Fibroblast of peridontal ligament (primary cell): ENCODE data around the gene DGKD.
A peak's percentile ranks its signal among the peaks of the same experiment; 100 is the strongest.
"Not testable (repeated sequence)": the region's sequence is repeated elsewhere in the genome, so short reads cannot be mapped to it uniquely, and the experiment has no call there.

ENCODE experiments used
- DNase-seq: peaks from one replicate; pipeline ENCODE4 v3.0.0-alpha.2; 2010; ENCODE audit errors: extremely low read depth

Gene DGKD, protein sequence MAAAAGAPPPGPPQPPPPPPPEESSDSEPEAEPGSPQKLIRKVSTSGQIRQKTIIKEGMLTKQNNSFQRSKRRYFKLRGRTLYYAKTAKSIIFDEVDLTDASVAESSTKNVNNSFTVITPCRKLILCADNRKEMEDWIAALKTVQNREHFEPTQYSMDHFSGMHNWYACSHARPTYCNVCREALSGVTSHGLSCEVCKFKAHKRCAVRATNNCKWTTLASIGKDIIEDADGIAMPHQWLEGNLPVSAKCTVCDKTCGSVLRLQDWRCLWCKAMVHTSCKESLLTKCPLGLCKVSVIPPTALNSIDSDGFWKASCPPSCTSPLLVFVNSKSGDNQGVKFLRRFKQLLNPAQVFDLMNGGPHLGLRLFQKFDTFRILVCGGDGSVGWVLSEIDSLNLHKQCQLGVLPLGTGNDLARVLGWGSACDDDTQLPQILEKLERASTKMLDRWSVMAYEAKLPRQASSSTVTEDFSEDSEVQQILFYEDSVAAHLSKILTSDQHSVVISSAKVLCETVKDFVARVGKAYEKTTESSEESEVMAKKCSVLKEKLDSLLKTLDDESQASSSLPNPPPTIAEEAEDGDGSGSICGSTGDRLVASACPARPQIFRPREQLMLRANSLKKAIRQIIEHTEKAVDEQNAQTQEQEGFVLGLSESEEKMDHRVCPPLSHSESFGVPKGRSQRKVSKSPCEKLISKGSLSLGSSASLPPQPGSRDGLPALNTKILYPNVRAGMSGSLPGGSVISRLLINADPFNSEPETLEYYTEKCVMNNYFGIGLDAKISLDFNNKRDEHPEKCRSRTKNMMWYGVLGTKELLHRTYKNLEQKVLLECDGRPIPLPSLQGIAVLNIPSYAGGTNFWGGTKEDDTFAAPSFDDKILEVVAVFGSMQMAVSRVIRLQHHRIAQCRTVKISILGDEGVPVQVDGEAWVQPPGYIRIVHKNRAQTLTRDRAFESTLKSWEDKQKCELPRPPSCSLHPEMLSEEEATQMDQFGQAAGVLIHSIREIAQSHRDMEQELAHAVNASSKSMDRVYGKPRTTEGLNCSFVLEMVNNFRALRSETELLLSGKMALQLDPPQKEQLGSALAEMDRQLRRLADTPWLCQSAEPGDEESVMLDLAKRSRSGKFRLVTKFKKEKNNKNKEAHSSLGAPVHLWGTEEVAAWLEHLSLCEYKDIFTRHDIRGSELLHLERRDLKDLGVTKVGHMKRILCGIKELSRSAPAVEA

GRCh38 chr2:233353769-233354499 lies at the start of gene DGKD:
DGKD (plus strand) TSS chr2:233354494; CDS start chr2:233354519, 25 bp downstream.
- DNase-seq = peak; percentile 41

- no peak for DNase-seq
Observed at GRCh38 chr2:233307565-233307964, 46.7 kb upstream of the DGKD start, which contains the start of gene SAG. SAG (plus strand) TSS chr2:233307816; CDS start chr2:233309190, 1,374 bp downstream.

DNA sequence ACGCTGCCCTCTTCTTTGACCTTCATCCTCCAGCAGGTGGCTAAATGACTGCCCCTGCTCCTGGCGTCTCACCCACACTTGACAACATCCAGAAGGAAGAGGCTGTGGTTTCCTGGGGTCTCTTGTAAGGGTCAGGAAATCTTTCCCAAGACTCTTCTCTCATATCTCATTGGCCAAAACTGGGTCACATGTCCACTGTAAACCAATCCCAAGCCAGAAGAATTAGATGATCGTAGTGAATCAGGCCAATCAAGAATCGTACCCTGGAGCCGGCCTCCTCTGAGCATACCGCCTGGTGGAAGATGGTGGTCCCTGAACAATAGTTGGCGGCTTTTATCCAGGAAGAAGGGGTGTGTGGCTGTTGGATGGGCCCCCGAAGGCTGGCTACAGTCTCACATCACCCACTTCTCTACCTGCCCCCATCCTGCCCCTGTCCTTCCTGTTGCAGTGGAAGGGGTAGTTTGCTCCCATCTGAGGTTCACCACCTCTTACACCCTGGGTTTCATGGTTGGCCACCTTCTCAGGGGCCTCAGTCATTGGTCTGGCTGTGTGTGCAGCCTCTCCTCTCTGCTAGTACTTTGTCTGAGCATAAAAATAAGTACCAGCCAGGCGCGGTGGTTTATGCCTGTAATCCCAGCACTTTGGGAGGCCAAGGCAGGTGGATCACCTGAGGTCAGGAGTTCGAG lies 42.9 kb upstream of the DGKD start:
- no peak for DNase-seq

DNA sequence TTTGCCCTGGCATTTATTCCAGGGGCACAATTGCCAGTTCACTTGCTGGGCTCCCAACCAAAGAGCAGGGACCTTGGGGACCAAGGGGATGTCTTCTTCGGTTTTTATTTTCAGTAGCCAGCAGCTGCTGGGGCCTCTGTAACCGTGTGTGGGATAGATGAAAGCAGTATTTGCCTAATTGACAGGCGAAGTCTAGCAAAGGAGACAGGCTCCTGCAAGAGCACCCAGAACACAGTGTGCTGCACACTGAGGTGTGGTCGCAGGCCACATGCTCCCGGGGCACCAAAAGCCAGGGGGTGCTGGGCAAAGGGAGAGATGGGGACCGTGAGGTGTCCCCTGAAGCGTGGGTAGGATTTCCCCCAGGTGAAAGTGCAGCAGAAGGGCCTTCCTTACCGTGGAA lies 41.4 kb upstream of the DGKD start:
- DNase-seq = no peak

DNA sequence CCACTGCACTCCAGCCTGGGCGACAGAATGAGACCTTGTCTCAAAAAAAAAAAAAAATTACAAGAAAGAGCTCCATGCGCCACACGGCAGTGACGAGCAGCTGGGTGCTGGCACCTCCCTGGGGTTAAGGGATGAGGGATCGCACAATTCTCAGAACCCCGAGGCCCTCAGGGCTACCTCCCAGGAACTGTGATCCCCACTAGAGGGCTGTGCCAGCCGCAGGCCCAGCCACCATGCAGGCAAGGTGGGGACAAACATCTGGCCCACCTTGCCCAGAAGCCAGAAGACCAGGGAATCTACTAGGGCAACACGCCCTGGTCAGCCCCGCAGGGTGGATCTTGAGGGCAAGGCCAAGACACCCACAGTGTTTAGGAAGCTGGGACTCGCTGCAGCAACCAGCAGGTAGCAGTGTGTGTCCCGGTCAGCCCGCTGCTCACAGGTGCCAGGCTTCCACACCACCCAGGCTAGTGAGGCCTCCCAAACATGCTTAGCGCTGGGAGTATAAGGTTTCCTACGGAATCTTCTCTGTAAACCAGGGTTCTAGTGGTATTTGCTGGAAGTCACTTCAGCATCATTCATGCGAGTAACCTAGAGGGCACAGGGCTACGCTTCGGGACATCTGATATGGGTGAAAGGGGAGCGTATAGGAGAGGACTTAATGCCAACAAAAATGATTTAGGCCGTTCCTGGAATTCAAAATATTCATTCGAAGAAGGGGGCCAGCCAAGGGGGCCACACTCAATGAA lies 39.9 kb upstream of the DGKD start:
- DNase-seq = no peak

- DNase-seq = no peak
Observed at GRCh38 chr2:233317196-233317943, 36.9 kb upstream of the DGKD start.

- no peak for DNase-seq
Observed at GRCh38 chr2:233319256-233319655, 35.0 kb upstream of the DGKD start.

DNA sequence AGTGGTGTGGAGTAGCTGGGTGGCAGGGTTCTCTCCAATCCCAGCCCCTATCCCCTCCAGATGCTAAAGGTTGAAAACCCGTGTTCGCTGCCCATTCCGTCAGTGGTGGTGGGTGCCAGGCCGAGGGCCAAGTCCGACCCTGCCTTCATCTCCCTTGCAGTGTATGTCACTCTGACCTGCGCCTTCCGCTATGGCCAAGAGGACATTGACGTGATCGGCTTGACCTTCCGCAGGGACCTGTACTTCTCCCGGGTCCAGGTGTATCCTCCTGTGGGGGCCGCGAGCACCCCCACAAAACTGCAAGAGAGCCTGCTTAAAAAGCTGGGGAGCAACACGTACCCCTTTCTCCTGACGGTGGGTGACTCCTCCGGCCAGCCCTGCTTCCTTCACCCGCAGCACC lies 33.8 kb upstream of the DGKD start:
- DNase-seq = no peak

DNA sequence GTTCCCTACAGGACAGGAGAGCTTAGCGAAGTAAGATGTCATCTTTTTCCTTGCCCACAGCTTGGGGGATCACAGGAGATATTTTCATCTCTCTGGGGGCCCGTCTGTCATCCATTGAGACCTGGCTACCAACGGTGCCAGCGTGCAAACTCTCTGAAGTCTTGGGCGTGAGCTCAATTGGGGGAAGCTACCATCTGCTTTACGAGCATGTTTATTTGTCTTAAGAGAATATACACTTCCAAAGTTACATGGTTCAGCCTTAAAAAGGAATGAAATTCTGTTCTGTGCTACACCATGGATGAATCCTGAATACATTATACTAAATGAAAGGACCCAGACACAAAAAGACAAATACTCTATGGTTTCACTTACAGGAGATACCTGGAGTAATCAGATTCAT lies 33.1 kb upstream of the DGKD start:
- DNase-seq = no peak

DNA sequence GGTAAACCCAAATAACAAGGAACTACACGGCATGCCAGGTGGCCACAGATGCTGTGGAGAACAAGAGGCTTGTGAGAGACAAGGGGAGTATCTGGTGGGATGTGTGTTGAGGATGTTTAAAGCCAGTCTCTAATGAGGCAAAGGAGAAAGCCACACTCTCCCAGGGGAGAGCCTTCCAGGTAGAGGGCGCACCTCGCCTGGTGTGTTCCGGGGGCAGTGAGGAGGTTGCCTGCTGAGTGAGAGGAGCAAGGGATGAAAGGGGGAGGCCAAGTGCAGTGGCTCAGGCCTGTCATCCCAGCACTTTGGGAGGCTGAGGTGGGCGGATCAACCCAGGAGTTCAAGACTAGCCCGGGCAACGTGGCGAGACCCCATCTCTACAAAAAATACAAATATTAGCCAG lies 30.4 kb upstream of the DGKD start:
- DNase-seq = no peak

DNA sequence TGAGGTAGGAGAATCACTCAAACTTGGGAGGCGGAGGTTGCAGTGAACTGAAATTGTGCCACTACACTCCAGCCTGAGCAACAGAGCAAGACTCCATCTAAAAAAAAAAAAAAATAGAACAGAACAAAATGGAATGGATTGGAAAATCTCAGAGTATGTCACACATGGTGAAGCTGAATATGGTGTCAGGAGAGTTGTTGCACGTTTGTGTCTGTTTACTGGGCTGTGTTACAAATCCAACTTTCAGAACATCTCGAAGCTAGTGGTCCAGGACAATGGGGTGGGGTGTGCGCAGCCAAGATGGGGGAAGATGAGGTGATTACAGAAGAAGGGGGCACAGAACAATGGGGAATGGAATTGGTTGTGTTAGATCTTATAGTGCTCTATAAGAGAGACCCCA lies 29.0 kb upstream of the DGKD start:
- no peak for DNase-seq

GRCh38 chr2:233325814-233326213 lies 28.5 kb upstream of the DGKD start:
- no peak for DNase-seq

- DNase-seq = no peak
Observed at GRCh38 chr2:233326500-233326899, 27.8 kb upstream of the DGKD start.

DNA sequence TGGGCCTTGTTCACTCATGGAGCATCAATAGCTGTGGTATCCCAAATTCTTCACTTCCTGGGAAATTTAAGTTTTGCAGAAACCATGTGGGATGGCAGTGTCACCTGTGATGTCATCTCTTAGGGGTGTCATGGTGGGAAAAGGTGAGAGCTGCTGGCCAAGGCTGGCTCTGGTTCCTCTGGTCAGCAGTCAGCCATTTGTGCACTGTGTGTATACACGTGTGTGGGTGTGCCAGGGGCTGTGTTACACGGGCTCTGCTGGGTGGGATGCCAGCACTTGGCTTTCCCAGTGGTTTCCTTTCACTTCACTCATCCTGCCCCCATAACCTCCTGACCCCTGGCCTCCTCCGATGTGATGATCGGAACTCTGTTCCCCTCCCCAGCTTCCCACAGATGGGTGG lies 25.4 kb upstream of the DGKD start:
- DNase-seq = no peak

GRCh38 chr2:233329489-233330135 lies 24.7 kb upstream of the DGKD start:
- no peak for DNase-seq

- DNase-seq = no peak
Observed at GRCh38 chr2:233331536-233331935, 22.8 kb upstream of the DGKD start.

GRCh38 chr2:233332125-233332524 lies 22.2 kb upstream of the DGKD start:
- DNase-seq = no peak

DNA sequence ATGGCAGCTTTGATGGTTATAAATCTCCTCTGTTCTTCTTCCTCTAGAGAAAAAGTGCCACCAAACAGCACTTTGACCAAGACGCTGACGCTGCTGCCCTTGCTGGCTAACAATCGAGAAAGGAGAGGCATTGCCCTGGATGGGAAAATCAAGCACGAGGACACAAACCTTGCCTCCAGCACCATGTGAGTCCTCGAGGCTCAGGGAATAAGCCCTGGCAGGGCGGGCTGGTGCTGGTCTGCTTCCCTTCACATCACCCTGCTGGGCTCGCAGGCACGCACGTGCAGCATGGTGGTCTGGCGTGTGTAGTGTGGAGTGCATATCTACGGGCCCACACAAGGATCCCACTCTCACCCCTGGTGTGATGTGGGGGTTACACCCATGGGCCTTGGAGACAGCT lies 19.4 kb upstream of the DGKD start:
- no peak for DNase-seq

- DNase-seq = not testable (repeated sequence)
Observed at GRCh38 chr2:233336091-233336490, 18.2 kb upstream of the DGKD start.
